GM20000 (cell line): Measurements from ENCODE around the gene LCA5L.

Source experiments
- DNase-seq: peaks from one replicate; pipeline ENCODE4 v3.0.0; 2012; ENCODE audit warnings: low spot score
- TF ChIP-seq, protein P1 (sequence below): IDR thresholded peaks from 2 replicates; pipeline ENCODE4 v1.5.1; 2012; ENCODE audit warnings: mild to moderate bottlenecking, control low read depth; ENCODE audit errors: extremely low read depth, missing control alignments

The LCA5L gene

DNA sequence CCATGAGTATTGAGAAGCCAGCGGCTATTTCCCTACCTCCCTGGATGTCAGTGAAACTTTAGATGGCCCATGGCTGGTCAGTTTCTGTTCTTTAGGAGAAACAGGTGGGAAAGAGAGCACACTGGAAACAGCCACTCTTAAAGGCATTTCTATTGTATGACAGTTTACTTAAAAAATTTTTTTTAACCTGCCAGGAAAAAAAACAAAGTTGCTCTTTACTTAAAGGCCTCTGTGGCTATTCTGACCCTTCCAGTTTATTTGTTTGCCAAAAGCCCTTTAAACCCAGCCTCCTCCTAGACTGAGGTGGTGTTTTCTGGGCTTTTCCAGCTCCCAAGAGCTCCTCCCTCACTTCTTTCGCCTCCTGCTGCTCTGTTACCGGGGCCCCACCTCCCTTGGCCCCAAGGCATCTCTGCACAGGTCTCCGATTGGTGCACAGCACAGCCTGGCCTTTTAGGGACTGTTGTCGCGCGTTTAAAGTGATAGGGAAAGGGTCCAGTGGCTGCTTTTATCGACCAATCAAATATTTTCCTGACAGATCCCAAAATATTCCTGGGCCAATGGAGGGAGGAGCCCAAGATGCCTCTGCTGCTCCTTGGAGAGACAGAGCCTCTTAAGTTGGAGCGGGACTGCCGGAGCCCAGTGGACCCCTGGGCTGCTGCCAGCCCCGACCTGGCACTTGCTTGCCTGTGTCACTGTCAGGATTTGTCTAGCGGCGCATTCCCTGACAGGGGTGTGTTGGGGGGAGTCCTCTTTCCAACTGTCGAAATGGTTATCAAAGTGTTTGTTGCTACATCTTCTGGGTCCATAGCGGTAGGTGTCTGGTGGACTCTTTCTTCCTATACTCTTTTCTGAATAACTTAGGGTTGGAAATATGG lies 6.0 kb upstream of the LCA5L start, which contains the start of gene SH3BGR:
Gene SH3BGR, plus strand, starts transcription at position 639 of the 875 bp plus-strand sequence. Its CDS starts 127 bp downstream, at position 766.
- no peak for DNase-seq
- TF ChIP-seq, protein P1, sequence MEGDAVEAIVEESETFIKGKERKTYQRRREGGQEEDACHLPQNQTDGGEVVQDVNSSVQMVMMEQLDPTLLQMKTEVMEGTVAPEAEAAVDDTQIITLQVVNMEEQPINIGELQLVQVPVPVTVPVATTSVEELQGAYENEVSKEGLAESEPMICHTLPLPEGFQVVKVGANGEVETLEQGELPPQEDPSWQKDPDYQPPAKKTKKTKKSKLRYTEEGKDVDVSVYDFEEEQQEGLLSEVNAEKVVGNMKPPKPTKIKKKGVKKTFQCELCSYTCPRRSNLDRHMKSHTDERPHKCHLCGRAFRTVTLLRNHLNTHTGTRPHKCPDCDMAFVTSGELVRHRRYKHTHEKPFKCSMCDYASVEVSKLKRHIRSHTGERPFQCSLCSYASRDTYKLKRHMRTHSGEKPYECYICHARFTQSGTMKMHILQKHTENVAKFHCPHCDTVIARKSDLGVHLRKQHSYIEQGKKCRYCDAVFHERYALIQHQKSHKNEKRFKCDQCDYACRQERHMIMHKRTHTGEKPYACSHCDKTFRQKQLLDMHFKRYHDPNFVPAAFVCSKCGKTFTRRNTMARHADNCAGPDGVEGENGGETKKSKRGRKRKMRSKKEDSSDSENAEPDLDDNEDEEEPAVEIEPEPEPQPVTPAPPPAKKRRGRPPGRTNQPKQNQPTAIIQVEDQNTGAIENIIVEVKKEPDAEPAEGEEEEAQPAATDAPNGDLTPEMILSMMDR = no peak

DNA sequence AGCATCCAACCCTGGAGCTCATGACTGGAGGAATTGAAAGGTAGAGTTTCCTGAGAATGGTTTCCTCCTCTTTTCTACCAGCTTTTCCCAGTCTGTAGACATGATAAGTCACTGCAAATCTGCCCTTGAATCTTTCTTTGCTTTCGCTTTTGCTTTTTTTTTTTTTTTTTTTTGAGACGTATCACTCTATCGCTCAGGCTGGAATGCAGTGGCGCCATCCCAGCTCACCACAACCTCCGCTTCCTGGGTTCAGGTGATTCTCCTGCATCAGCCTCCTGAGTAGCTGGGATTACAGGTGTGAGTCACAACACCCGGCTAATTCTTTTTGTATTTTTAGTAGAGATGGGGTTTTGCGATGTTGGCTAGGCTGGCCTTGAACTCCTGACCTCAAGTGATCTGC lies 1.7 kb upstream of the LCA5L start:
- DNase-seq = no peak
- TF ChIP-seq, protein P1 = no peak

DNA sequence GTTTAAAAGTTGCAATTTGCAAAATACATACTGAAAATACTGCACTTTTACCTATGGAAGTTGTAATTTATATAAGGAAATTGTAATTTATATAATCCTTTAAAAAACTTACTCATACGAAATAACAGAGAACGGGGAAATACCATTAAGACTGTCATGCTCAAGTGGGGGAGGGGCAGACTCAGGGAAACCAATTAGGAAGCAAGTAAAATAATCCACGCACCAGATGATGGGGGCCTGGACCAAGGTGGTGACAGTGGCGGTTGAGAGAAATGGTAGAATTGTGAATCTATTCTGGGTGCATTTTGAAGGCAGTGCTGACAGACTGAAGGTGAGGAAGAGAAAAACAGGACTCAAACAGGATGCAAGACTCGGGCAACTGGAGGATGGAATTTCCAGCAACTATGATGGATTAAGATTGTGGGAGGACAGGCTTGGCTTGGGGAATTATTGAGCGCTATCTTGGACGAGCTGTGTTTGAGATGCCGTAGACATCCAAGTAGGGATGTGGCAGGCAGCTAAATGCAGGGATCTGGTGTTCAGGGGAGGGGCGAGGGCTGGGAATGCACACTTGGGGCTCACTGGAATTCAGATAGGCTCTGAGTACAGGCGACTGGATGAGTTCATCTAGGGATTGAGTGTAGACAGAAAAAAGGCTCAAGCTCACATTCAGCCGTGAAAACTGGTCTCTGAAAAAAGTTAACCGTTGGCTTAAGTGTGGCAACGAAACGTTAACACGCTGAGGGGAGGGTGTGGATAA lies 977 bp downstream of the LCA5L start:
- TF ChIP-seq, protein P1 = no peak
- DNase-seq = no peak

DNA sequence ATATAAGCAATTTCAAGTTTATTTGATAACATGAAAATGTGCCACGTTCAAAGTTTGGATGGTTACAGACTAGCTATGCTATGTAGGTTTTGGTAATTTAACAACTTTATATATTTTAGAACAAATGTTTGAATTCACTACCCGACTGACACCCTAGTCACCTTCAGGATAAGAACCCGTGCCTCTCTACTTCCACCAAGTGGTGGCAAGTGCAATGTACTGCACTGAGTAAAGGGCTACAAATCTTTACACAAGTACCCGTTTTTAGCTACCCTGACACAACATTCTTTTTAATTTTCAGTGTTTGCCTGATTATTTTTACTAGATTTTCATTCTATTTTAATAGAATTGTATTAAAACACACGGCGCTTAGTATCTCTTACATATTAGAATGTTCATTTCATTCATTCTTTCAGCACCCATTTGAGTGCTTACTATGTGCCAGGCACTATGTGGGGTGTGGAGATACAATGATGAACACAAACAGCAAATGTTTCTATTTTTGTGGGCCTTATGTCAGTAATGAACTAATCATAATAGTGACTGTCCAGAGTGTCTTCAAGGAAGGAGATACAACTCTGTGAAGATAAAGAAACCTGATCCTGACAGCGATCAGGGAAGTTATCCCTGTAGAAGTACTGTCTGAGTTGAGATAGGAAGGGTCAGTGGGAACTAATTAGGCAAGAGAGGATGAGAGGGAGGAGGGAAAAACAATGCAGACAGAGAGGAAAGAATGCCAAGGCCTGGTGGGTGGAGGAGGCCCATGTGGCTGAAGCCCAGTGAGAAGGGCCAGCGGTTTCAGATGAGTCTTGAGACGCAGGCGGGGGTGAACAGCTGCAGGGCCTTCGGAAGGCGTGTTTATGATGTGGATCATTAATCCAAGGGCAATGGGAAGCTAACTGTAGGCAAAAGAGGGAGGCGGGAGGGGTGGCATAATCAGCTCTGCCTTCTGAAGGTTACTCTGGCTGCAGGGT lies 3.8 kb downstream of the LCA5L start:
- DNase-seq = peak; percentile 61

DNA sequence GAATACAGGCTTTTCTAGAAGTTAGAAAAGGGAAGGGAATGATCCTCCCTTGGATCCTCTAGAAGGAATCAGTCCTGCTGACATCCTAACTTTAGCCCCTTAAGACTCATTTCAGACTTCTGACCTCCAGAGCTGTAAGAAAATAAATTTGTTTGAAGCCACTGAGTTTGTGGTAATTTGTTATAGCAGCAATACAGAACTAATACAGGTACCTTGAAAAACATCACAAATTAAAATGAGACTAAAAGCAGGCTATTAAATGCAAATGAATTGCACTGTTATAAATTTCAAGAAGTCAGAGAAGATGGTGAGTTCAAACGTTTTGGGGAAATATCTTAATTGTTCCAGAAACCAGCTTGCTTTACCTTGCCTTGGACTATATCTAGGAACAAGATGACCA lies 6.3 kb downstream of the LCA5L start:
- DNase-seq = no peak
- TF ChIP-seq, protein P1 = no peak

More for the DNA sequence above, 3.8 kb downstream of the LCA5L start:
- TF ChIP-seq, protein P1 = peak; percentile 68

DNA sequence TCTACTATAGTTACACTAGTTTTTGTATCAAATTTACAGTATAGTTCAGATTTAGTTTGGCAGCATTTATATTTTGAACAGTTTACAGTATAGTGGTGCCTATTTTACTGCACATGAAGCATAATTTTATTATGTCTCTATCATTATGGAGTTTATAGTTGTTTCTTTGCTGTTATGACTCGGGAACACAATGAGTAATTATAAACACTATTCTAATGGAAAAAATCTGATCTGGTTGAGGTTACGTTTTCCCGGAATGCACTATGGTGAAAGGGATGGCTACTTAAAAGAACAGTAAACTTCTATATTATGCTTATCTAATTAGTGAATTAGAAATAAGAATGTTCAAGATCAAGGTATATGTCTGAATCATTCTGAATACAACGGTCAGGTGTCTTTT lies 10.6 kb downstream of the LCA5L start:
- TF ChIP-seq, protein P1 = no peak
- DNase-seq = no peak
